Thyroid gland (tissue), 4 donors: Measurements from ENCODE around the gene HRK.

Source experiments
- POLR2A ChIP-seq, 2 donors: fragments of 450-650 bp; IDR thresholded peaks; one replicate each; pipeline ENCODE4 v1.6.1; 2017; ENCODE audit warnings: antibody characterized with exemption in 2 of 2, mild to moderate bottlenecking in 2 of 2, moderate library complexity in 1 of 2
- TF ChIP-seq, protein P1 (sequence below), 6 experiments: fragments of 200-600 bp in 3 of 6; fragments of 450-650 bp in 3 of 6; sonication (generic) in 3 of 6; IDR thresholded peaks; one replicate each; pipeline ENCODE4 v1.5.1; 2016 to 2019; ENCODE audit warnings: antibody characterized with exemption in 6 of 6, mild to moderate bottlenecking in 2 of 6, inconsistent platforms in 1 of 6, moderate library complexity in 1 of 6

GRCh38 chr12:116878567-116879508 is 2.4 kb downstream of the HRK start:
- TF ChIP-seq POLR2A (IDR thresholded peaks at IDR 0.05): no peak
- TF ChIP-seq, protein P1, sequence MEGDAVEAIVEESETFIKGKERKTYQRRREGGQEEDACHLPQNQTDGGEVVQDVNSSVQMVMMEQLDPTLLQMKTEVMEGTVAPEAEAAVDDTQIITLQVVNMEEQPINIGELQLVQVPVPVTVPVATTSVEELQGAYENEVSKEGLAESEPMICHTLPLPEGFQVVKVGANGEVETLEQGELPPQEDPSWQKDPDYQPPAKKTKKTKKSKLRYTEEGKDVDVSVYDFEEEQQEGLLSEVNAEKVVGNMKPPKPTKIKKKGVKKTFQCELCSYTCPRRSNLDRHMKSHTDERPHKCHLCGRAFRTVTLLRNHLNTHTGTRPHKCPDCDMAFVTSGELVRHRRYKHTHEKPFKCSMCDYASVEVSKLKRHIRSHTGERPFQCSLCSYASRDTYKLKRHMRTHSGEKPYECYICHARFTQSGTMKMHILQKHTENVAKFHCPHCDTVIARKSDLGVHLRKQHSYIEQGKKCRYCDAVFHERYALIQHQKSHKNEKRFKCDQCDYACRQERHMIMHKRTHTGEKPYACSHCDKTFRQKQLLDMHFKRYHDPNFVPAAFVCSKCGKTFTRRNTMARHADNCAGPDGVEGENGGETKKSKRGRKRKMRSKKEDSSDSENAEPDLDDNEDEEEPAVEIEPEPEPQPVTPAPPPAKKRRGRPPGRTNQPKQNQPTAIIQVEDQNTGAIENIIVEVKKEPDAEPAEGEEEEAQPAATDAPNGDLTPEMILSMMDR (IDR thresholded peaks at IDR 0.05): no peak
